Activated naive CD4-positive, alpha-beta T cell treated with anti-CD3 and anti-CD28 coated beads, Interleukin-2, amount 50 U/mL, for 24 hours (primary cell): ENCODE data around the gene DNAH7.
A peak's percentile ranks its signal among the peaks of the same experiment; 100 is the strongest.

Experiments used
- H3K27ac Mint-ChIP-seq: one replicate; pipeline ENCODE4 v1.8.0; 2021; ENCODE audit warnings: mild to moderate bottlenecking, mixed read lengths
- H3K27me3 Mint-ChIP-seq: one replicate; pipeline ENCODE4 v1.8.0; 2021; ENCODE audit warnings: mixed read lengths
- H3K36me3 Mint-ChIP-seq: one replicate; pipeline ENCODE4 v1.8.0; 2021; ENCODE audit warnings: mixed read lengths
- H3K4me1 Mint-ChIP-seq: one replicate; pipeline ENCODE4 v1.8.0; 2021; ENCODE audit warnings: mixed read lengths
- H3K4me3 Mint-ChIP-seq: one replicate; pipeline ENCODE4 v1.8.0; 2021; ENCODE audit warnings: mild to moderate bottlenecking, mixed read lengths
- H3K9me3 Mint-ChIP-seq: one replicate; pipeline ENCODE4 v1.8.0; 2021; ENCODE audit warnings: mixed read lengths

DNAH7 gene

DNA sequence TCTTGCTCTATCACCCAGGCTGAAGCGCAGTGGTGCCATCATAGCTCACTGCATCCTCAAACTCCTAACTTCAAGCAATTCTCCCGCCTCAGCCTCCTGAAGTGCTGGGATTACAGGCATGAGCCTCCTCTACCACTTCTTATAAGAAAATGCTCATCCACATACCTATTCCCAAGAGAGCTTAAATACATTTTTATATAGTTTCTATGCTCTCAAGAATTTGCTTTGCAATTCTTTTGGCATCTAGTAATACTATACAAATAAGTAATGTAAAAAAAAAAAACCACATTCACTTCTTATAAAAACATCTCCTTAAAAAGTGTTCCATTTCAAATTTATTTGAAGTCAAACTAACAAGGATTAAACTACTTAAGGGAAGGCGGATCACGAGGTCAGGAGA, 197.3 kb downstream of the DNAH7 start:
- Mint-ChIP-seq H3K36me3 (no peaks in the 10 kb centered on the region), H3K27ac (no peak overlapping the region), H3K27me3 (peaks cover 8% of the 10 kb centered on the region), H3K4me3 (no peak overlapping the region), H3K9me3 (no peaks in the 10 kb centered on the region), H3K4me1 (no peaks in the 10 kb centered on the region)

DNA sequence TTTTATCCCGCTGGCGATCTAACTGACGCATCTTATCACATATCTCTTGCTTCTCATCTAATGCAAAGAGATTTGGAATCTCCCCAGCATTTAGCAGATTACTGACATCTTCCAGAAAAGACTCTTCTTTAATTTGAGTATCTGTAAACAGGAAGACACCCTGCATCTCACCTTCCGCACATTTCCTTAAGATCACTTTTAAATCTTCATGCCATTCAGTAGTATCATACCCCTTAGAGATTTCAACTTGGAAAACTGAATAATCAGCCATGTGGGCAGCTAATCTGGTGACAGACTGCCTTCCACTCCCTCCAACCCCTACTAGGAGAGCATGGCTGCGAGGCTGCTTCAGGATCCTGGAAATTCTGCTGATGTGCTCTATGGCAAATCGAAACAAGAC, 204.3 kb downstream of the DNAH7 start:
- no peaks in the 10 kb centered on the region for H3K36me3 Mint-ChIP-seq
- H3K4me1 Mint-ChIP-seq, result no peaks in the 10 kb centered on the region
- H3K9me3 Mint-ChIP-seq, result no peaks in the 10 kb centered on the region
- H3K4me3 Mint-ChIP-seq, result no peak overlapping the region
- H3K27ac Mint-ChIP-seq, result no peak overlapping the region
- H3K27me3 Mint-ChIP-seq, result peaks cover under 1% of the 10 kb centered on the region

DNA sequence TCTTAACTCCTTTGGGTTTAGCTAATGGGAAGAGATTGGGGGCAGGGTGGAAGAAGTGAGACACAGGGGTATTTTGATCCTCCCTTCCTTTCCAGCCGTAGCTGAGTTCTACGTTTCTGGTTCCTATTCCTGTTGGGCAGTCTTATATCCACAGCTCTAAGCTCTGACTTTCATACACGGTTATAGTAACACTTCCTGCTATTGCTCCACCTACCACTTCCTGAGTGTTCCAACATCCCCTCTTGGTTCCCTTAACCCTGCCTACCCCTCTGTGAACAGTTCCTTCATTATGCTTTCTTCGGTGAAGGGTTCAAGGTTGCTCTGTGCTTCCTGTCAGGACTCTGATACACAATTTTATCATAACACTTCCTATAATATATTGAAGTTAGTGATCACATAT, 205.1 kb downstream of the DNAH7 start:
- H3K4me1 Mint-ChIP-seq, result no peaks in the 10 kb centered on the region
- H3K4me3 Mint-ChIP-seq, result no peak overlapping the region
- no peaks in the 10 kb centered on the region for H3K36me3 Mint-ChIP-seq
- no peaks in the 10 kb centered on the region for H3K9me3 Mint-ChIP-seq
- no peak overlapping the region for H3K27ac Mint-ChIP-seq
- H3K27me3 Mint-ChIP-seq, result no peaks in the 10 kb centered on the region

DNA sequence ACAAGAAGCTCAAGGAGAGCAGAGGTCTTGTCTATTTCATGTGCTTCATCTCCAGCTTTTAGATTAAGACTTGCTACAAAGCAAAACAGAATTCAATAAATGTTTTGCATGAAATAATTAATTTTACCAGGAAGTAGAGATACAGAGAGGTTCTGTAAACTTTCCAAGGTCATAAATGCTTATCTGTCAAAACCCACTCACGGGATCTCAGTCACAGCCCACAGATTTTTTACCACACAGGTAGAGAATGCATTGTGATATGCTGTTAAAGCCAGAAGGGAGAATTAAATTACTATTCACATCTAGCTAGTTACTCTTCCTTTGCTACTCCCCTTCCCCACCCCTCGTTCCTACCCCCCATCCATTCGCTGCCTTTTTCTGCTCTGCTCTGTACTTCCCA, 205.5 kb downstream of the DNAH7 start:
- Mint-ChIP-seq H3K27me3 (no peaks in the 10 kb centered on the region), H3K36me3 (no peaks in the 10 kb centered on the region), H3K27ac (no peak overlapping the region), H3K4me1 (no peaks in the 10 kb centered on the region), H3K9me3 (no peaks in the 10 kb centered on the region), H3K4me3 (no peak overlapping the region)

DNA sequence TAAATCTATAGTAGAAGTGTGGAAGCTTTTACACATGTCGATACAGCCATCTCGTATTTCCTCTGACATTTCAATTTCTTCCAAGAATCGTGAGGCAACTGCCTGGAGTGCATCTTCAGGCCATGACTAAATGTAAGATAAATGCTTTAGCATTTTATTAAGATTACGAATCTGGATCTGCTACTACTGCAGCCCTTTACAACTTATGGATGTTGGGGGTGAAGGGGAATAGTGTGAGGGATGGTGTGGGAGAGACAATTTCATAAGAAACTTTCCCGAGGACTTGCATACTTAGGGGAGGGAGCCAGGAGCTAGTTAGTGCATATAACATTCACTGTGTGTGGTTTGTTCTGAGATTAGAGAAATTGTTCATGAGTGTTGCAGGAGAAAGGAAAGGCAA, 206.8 kb downstream of the DNAH7 start:
- H3K27me3 Mint-ChIP-seq, result no peaks in the 10 kb centered on the region
- no peaks in the 10 kb centered on the region for H3K36me3 Mint-ChIP-seq
- H3K9me3 Mint-ChIP-seq, result no peaks in the 10 kb centered on the region
- H3K27ac Mint-ChIP-seq, result no peak overlapping the region
- no peak overlapping the region for H3K4me3 Mint-ChIP-seq
- no peaks in the 10 kb centered on the region for H3K4me1 Mint-ChIP-seq

DNA sequence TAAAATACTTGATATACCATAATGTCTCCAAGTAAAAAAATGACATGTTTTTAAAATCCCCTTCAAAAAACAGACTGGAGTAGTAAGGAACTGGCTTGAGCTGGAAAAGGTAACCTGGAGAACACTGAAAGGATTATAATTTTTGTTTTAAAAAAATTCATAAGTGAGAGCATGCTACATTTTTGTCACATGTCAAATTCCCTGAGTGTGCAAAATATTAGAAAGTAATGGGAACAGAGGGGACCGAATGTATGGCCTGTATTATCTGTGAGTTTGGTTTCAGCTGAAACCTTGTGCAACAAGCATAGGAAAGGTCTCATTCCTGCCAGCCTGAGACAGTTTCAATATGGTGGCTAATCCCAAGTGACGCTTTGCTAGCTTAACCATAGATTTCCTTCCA, 209.1 kb downstream of the DNAH7 start:
- no peaks in the 10 kb centered on the region for H3K4me1 Mint-ChIP-seq
- no peak overlapping the region for H3K27ac Mint-ChIP-seq
- no peaks in the 10 kb centered on the region for H3K36me3 Mint-ChIP-seq
- H3K4me3 Mint-ChIP-seq, result no peak overlapping the region
- H3K9me3 Mint-ChIP-seq, result no peaks in the 10 kb centered on the region
- H3K27me3 Mint-ChIP-seq, result no peaks in the 10 kb centered on the region

DNA sequence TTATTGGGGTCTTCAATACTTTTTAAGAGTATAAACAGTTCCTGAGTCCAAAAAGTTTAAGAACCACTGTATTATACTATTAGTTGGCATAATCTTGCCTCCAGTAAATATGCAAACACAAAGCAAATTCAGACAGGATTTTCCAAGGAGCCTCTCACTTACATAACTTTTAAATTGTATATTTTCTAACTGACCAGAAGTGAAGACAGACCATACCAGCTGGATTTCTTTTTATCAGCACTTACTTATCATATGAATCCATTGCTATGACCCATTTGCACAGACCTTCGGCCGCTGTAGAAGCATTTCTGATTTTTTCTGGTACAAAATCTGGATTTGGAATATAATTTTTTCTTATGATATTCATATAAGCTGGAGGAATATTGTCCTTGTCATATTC, 211.5 kb downstream of the DNAH7 start:
- no peak overlapping the region for H3K27ac Mint-ChIP-seq
- H3K9me3 Mint-ChIP-seq, result no peaks in the 10 kb centered on the region
- H3K4me1 Mint-ChIP-seq, result no peaks in the 10 kb centered on the region
- H3K27me3 Mint-ChIP-seq, result no peaks in the 10 kb centered on the region
- no peaks in the 10 kb centered on the region for H3K36me3 Mint-ChIP-seq
- H3K4me3 Mint-ChIP-seq, result no peak overlapping the region

DNA sequence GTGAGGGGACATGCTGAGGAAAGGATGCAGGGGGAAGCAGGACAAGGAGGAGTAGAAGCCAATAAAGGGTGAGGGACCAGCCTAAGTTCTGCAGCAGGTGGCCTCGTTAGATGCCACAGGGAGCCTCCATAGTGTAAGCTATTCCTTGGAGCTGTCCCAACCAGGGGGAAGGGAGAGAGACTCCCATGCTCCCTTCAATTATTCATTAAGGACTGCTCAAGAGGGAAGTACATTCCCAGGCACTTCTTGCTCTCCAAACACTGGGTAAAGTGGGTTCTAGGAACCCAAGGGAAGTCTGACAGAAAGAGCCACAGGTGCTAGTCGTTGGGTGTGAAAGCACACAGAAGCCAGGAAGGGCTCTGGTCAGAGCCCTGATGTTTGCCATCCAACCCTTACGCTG, 217.9 kb downstream of the DNAH7 start:
- no peaks in the 10 kb centered on the region for H3K36me3 Mint-ChIP-seq
- no peak overlapping the region for H3K27ac Mint-ChIP-seq
- H3K4me3 Mint-ChIP-seq, result no peak overlapping the region
- no peaks in the 10 kb centered on the region for H3K4me1 Mint-ChIP-seq
- no peaks in the 10 kb centered on the region for H3K9me3 Mint-ChIP-seq
- H3K27me3 Mint-ChIP-seq, result no peaks in the 10 kb centered on the region

DNA sequence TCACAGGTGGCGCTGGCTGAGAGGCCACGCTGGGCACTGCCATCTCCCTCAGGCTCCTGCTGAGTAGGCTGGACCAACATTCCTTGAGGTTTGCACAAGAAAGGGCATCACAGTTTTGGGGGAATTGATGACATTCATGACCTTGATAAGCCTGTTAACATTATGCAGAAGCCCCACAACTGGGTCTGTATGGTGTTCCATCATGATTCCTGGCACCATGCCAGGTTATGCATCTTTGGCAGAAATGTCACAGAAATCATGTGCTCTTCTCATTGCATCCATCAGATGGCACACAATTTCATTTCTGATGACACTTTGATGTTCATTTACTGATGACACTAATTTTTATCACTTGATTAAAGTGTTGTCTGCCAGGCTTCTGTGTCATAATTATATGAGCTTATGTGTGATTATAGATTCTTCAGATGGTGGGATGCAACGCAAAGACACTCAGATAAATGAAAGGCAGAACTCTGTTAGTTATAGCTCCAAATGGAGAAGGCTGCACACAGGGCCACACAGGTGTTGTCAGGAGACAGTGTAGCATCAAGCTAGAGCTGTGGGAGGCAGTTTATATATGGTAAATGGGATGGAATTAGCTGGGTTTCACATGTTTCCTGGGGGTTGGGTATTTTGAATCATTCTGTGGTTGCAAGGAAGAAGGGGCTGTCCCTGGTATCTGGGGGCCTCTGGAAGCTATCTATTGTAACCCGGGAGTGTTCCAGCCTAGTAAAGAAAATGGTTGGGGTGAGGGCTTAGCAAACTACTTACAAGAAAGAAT, 220.3 kb downstream of the DNAH7 start:
- Mint-ChIP-seq H3K27ac (peak overlapping the region; percentile 19), H3K36me3 (no peaks in the 10 kb centered on the region), H3K9me3 (no peaks in the 10 kb centered on the region), H3K4me1 (no peaks in the 10 kb centered on the region), H3K4me3 (no peak overlapping the region), H3K27me3 (no peaks in the 10 kb centered on the region)

DNA sequence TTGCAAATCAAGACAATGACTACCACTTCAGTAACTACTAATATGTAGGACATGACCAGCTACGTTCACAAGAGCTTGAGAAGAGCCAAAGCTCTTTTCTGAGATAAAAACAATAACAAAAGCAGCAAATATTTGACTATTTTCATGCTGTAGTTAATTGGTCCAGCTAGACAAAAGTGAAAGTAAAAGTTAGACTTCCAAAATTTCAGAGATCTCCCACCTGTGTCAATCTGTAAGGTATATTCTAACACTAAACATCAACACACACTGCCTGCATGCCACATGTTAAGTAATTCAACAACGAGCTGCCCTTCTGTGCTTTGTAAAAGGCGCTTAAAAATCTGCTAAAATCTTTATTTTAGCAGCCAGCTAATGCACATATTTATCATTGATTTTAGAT, 225.7 kb downstream of the DNAH7 start:
- H3K9me3 Mint-ChIP-seq, result peaks cover 15% of the 10 kb centered on the region
- peak overlapping the region; percentile 13 for H3K4me3 Mint-ChIP-seq
- H3K27ac Mint-ChIP-seq, result no peak overlapping the region
- H3K36me3 Mint-ChIP-seq, result no peaks in the 10 kb centered on the region
- no peaks in the 10 kb centered on the region for H3K27me3 Mint-ChIP-seq
- peaks cover 15% of the 10 kb centered on the region for H3K4me1 Mint-ChIP-seq

DNA sequence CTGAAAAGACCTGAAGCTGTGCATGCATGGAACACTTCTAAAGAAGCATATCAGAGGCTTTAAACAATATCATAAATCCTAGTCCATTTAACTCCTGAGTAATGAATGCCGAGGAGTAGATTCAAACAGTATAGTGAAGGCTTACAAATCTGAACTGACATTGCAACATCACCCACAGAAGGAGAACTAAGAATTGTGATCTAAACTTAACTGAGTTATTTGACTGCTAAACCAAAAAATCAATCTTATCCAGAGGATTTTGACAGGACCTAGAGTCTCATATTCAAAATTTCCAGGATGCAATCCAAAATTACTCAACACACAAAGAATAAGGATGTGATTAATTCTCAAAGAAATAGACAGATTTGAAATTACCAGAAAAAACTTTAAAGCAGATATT, 230.6 kb downstream of the DNAH7 start:
- H3K27me3 Mint-ChIP-seq, result peaks cover 1% of the 10 kb centered on the region

DNA sequence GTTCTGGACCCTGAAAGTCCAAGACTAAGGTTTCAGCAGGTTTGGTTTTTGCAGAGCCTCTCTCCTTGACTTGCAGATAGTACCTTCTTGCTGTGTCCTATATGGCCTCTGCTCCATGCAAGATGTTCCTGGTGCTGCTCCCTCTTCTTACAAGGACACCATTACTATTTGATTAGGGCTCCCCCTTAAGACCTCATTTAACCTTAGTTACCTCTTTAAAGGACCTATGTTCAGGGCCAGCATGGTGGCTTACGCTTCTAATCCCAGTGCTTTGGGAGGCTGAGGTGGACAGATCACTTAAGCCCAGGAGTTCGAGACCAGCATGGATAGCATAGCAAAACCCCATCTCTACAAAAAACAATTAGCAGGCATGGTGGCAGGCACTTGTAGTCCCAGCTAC, 232.6 kb downstream of the DNAH7 start:
- Mint-ChIP-seq H3K27ac (no peak overlapping the region), H3K4me3 (no peak overlapping the region), H3K9me3 (peaks cover 15% of the 10 kb centered on the region), H3K36me3 (peaks cover 2% of the 10 kb centered on the region), H3K27me3 (peaks cover 1% of the 10 kb centered on the region), H3K4me1 (no peaks in the 10 kb centered on the region)

More for the DNA sequence above, 230.6 kb downstream of the DNAH7 start:
- Mint-ChIP-seq H3K36me3 (peaks cover 2% of the 10 kb centered on the region), H3K4me3 (no peak overlapping the region), H3K9me3 (peaks cover 15% of the 10 kb centered on the region), H3K4me1 (peaks cover 13% of the 10 kb centered on the region), H3K27ac (no peak overlapping the region)

DNA sequence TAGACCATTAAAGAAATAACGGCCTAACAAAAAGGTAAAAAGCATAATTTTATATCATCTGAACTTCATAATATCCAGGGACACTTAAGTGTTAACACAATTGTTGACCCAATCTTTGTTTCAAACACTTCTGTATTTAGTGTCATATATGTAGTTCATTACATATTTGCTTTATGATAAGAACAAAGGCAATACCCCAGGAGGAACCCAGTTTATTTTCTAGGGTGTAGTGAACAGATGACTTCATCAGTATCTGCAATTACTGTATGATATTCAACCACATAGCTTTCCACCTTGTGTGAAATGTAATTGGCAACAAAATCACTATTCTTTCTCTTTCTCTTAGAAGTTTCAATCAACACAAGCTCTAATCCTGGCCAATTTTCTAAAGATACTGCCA, 233.8 kb downstream of the DNAH7 start:
- Mint-ChIP-seq H3K27me3 (peaks cover 1% of the 10 kb centered on the region), H3K4me1 (no peaks in the 10 kb centered on the region), H3K4me3 (no peak overlapping the region), H3K36me3 (peaks cover 3% of the 10 kb centered on the region), H3K27ac (no peak overlapping the region), H3K9me3 (peaks cover 11% of the 10 kb centered on the region)

DNA sequence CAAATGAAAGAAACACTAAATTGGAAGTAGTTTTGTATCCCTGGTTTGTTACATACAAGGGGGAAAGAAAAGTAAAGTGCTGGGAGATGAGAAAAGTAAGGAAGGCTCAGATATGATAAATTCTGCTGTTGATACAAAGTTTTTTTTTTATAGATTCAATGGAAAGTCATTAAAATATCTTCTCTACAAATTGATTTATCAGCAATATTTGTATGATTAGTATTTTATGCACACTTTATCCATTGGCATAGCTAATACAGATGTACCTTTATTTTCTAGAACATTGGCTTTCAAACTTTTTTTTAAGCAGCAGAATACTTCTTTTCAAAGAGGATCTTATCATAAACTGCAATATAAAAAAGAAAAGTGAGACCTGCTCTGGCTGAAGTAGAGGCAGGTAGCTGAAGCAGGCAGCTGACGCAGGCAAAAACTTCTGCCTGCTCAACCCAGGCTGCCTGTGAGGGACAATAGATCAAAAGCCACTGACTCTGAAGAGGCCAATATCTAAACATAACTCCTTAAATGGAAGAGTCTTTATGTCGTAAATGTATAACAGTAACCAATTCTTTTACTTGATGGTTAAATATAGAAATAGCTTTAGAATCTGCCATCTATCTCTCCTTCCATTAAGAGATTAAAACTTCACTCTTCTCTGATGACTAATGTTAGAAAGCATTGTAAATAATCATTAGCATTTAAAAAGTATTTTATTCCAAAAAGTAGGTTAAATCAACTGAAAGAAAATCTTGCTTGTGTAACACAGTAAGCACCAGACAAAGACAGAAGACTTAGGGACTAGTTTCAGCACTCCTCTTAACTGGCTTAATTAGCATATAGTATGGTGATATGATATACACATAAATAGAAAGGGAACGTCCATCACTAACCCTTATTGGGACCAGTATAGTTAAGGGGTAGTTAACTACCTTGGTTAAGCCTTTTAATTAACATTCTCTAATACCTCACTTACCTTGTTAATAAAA, 237.4 kb downstream of the DNAH7 start:
- H3K9me3 Mint-ChIP-seq, result no peaks in the 10 kb centered on the region
- H3K4me1 Mint-ChIP-seq, result no peaks in the 10 kb centered on the region
- peaks cover 3% of the 10 kb centered on the region for H3K27me3 Mint-ChIP-seq
- H3K27ac Mint-ChIP-seq, result no peak overlapping the region
- peaks cover 3% of the 10 kb centered on the region for H3K36me3 Mint-ChIP-seq
- no peak overlapping the region for H3K4me3 Mint-ChIP-seq

DNA sequence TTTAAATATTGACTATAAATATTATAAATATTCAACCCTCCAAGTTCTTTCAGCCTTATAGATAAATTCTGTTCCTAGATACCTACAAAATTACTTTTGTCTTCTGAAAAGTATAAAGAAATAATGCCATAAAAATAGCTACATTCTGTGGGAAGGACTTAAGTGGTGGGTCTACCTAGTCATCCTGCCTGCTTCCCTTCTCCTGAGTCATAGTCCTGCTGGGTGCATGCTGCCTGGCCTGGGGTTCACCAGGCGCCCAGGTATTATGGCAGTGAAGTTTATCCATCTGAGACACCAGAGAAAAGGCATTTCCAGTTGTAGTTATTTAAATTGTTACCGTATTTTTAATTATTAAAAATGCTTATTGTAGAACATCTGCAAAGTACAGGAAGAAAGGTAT, 244.2 kb downstream of the DNAH7 start:
- H3K27ac Mint-ChIP-seq, result no peak overlapping the region
- no peaks in the 10 kb centered on the region for H3K9me3 Mint-ChIP-seq
- H3K4me3 Mint-ChIP-seq, result no peak overlapping the region
- no peaks in the 10 kb centered on the region for H3K4me1 Mint-ChIP-seq
- H3K36me3 Mint-ChIP-seq, result no peaks in the 10 kb centered on the region
- H3K27me3 Mint-ChIP-seq, result peaks cover 2% of the 10 kb centered on the region

DNA sequence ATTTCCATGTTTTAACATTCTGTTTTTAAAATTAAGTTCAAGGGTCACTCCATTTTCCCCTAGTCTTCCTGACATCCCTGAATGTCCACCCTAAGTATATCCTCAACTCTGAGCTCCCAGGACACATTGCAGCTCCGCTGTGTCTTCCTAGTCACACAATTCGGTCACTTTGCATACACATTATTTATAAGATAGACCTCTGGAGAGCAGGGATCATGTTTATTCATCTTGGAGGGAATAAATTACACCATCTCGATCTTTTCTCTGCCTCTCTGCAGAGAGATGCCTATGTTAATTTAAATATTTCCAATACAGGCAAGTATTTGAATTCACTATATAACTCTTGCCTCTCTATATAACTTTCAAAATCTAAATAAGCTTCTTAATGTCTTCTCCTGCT, 245.4 kb downstream of the DNAH7 start:
- Mint-ChIP-seq H3K4me3 (no peak overlapping the region), H3K27ac (no peak overlapping the region), H3K4me1 (no peaks in the 10 kb centered on the region), H3K36me3 (no peaks in the 10 kb centered on the region), H3K27me3 (no peaks in the 10 kb centered on the region), H3K9me3 (no peaks in the 10 kb centered on the region)
